ENCODE results near the gene RLN3. TPM values are rescaled to one million over a fixed set of nuclear protein-coding genes. Genes with fewer than 3 reads are reported as not detected.

Gene RLN3
- total RNA-seq, 1 donor from 2014 or later = not detected

DNA sequence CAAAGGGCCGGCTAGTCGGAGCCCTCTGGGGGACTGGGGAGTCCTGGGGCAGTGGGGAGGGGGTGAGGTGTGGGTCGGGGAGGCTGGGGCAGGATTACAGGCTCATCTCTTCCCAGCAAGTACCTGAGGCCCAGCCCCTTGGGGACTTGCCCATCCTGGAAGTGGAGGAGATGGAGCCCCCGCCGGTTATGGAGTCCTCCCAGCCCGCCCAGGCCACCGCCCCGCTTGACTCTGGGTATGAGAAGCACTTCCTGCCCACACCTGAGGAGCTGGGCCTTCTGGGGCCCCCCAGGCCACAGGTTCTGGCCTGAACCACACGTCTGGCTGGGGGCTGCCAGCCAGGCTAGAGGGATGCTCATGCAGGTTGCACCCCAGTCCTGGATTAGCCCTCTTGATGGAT is 24.0 kb downstream of the RLN3 start:
- intact Hi-C loops (cut with micrococcal nuclease) = no loop called here

GRCh38 chr19:14052470-14052869 is 24.5 kb downstream of the RLN3 start:
- intact Hi-C loops (cut with micrococcal nuclease) = no loop called here

DNA sequence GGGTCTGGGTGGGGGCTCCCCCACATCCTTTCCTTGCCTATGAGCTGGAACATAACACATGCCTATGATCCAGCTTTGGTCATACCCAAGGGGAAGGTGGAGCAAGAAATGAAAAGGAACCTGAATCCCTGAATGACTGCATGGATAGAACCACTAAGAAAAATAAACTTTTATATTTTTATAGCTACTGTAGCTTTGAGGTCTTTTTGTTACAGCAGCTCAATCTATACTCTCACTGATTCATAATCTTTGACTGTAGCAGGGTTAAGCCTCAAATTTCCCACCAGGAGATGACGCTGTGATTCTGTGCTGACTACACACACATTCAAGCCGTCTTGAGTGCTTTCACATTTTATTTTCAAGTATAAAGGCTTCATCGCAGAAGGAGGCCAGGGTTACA is 25.1 kb downstream of the RLN3 start:
- intact Hi-C loops (cut with micrococcal nuclease) = no loop called here

DNA sequence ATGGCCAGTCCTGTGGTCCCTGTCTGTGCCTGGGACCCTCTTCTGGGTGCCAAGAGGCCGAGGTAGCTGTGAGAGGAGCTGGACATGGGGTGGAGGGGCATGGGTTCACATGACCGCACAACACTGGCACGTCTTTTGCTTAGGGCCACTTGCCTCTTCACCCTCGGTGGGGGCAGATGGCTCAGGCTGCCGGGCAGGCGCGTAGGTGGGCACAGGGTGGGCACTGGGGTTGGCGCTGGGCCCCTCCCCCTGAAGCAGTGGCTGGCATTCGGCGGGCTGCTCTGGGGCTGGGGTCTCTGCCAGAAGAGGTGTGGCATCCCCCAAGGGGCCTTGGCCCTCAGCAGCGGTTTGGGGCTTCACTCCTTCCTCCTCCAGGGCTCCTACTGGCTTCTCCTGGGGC is 25.6 kb downstream of the RLN3 start:
- intact Hi-C loops (cut with micrococcal nuclease) = no loop called here

DNA sequence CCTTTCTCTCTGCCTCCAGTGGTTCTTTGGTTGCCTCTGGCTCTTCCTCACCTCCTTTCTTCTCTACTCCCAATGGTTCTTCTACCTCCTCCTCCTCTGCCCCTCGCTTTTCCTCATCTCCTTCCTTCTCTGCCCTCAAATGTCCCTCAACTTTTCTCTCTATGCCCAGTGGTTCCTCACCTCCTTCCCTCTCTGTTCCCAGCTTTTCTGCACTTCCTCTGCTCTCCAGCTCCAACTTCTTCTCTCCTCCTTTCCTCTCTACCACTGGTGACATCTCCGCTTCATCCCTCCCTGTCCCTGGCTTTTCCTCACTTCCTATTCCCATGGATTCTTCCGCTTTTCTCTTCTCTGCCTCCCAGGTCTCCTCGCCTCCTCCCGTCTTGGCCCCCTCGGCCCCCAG is 26.2 kb downstream of the RLN3 start:
- intact Hi-C loops (cut with micrococcal nuclease) = no loop called here

DNA sequence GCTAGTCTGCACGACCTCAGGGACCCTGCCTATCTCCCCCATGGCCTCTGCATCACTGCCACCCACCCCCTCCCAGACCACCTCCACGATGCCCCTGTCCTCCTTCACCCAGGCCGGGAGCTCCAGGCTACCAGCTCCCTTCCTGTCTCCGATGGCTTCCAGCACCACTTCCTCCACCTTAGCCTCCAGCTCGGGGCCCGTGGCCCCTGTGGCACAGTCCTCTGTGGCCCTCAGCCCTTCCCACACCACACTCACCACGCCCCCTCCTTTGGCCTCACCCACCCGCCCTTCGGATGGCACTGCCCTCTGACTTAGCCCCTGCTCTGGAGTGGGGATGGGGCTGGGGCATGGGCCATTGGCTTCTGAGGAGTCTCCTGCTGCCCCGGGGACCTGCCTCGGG is 26.8 kb downstream of the RLN3 start:
- intact Hi-C loops (cut with micrococcal nuclease) = no loop called here

DNA sequence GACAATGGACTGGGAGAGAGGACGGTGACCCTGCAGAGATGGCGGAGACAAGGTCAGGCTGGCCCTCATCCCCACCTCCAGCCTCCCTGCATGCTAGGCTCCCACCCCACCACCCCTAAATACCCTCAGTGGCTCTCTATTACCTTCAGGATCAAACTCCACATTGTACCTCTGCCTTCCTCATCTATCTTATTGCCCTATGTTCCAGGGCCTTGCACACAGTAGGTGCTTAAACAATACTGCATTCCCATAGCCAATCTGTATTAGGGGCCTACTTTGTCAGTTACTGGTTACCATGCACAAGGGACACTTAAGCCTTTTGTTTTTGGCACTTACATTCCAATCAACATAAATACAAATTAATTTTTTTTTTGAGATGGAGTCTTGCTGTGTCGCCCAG is 27.4 kb downstream of the RLN3 start:
- intact Hi-C loops (cut with micrococcal nuclease) = no loop called here

GRCh38 chr19:14056069-14056666 is 28.2 kb downstream of the RLN3 start:
- intact Hi-C loops (cut with micrococcal nuclease) = no loop called here

GRCh38 chr19:14056741-14057356 is 28.9 kb downstream of the RLN3 start:
- intact Hi-C loops (cut with micrococcal nuclease) = no loop called here

DNA sequence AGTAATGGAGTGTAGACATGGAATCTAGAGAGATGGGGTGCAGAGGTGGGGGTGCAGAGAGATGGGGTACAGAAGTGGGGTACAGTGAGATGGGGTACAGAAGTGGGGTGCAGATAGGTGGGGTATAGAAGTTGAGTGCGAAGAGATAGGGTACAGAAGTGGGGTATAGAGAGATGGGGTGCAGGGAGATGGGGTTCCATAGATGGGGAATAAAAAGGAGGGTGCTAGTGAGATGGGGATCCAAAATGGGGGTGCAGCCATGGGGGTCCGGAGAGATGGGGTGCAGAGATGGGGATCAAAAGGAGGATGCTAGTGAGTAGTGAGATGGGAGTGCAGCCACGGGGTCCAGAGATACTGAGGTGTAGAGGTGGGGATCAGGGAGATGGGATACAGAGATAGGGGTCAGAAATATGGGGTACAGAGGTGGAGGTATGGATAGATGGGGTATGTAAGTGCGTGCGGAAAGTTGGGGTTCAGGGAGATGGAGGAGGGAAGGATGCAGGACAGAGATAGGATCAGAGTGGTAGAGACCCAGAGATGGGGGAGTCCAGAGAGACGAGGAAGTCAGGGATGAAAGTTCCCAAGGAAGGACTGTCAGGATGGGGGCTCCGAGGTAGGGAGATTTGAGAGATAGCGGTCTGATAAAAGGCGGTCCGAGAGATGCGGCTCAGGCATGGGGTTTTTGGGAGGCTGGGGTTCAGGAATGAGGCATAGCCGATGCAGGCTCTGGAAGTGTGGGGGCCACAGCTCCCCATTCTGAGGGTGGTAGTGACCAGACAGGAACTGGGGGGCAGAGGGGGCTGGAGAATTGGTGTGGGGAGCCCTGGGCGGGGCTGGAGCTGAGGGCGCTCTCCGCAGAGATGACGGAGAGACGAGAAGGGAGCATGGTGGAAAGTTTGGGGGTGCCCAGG is 30.5 kb downstream of the RLN3 start:
- intact Hi-C loops (cut with micrococcal nuclease) = no loop called here

DNA sequence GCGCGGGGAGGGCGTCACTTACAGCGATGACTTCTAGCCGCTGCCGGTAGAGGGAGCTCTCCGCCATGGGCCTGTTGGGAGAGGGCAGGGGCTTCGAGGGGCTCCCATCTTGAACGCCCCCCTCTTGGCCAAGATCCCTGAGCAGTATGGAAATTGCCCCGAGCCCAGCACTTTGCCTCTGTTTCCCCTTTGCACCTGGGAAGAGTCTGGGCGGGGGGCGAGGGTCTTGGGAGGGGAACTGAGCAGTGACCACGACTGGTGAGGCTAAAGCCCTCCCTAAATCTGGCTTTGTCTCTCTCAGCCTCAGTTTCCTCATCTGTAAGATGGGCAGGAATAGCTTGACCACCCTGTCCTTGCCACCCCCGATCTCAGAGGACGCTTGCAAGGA is 31.1 kb downstream of the RLN3 start:
- intact Hi-C loops (cut with micrococcal nuclease) = no loop called here

GRCh38 chr19:14059652-14060155 is 31.8 kb downstream of the RLN3 start:
- intact Hi-C loops (cut with micrococcal nuclease) = no loop called here

- intact Hi-C loops (cut with micrococcal nuclease) = no loop called here
These were observed 33.3 kb downstream of the RLN3 start for GRCh38 chr19:14061081-14061749.

GRCh38 chr19:14061751-14062557 is 34.0 kb downstream of the RLN3 start, which contains the start of gene PALM3:
PALM3 (minus strand) TSS chr19:14062076; CDS start chr19:14061980, 96 bp downstream.
- intact Hi-C loops (cut with micrococcal nuclease) = no loop called here

DNA sequence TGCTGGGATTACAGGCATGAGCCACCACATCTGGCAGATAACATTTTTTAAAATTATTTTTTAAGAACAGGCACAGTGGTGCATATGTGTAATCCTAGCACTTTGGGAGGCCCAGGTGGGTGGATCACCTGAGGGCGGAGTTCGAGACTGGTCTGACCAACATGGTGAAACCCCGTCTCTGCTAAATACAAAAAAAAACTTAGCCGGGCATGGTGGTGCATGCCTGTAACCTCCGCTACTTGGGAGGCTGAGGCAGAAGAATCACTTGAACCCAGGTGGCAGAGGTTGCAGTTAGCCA is 34.6 kb downstream of the RLN3 start:
- intact Hi-C loops (cut with micrococcal nuclease) = no loop called here

DNA sequence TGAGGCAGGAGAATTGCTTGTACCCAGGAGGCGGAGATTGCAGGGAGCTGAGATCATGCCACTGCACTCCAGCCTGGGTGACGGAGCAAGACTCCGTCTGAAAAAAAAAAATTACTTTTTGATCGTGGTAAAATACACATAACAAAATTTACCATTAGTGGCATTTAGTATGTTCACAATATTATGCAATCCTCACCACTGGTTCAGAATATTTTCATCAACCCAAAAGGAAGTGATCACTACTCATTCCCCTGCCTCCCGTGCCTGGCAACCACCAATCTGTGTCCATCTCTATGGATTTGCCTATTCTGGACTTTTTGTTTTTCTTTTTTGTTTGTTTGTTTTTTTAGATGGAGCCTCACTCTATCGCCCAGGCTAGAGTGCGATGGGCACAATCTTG is 35.2 kb downstream of the RLN3 start:
- intact Hi-C loops (cut with micrococcal nuclease) = no loop called here

- intact Hi-C loops (cut with micrococcal nuclease) = no loop called here
These were observed 38.2 kb downstream of the RLN3 start for GRCh38 chr19:14066134-14066533.

DNA sequence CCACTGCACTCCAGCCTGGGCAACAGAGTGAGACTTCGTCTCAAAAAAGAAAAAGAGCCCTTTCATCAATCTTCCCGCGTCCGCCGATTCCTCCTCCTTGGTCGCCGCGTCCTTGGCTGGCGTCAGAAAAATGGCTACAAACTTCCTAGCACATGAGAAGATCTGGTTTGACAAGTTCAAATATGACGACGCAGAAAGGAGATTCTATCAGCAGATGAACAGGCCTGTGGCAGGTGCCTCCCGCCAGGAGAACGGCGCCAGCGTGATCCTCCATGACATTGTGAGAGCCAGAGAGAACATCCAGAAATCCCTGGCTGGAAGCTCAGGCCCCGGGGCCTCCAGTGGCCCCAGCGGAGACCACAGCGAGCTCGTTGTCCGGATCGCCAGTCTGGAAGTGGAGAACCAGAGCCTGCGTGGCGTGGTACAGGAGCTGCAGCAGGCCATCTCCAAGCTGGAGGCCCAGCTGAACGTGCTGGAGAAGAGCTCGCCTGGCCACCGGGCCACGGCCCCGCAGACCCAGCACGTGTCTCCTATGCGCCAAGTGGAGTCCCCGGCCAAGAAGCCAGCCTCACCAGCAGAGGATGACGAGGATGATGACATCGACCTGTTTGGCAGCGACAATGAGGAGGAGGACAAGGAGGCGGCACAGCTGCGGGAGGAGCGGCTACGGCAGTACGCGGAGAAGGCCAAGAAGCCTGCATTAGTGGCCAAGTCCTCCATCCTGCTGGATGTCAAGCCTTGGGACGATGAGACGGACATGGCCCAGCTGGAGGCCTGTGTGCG is 42.5 kb downstream of the RLN3 start:
- intact Hi-C loops (cut with micrococcal nuclease) = loop anchor here (5.0 kb wide), 2 partner anchors 38 to 277 kb away; partner anchors contain the start of gene IL27RA

GRCh38 chr19:14072535-14073260 is 44.8 kb downstream of the RLN3 start, which contains the start of gene MISP3:
MISP3 (plus strand) TSS chr19:14072786; CDS start chr19:14073310, 524 bp downstream.
- intact Hi-C loops (cut with micrococcal nuclease) = loop anchor here (1.0 to 5.0 kb wide), 5 partner anchors 9 to 475 kb away; partner anchors contain the start of genes ASF1B and IL27RA
